Astrocyte (in vitro differentiated cells and primary cell): ENCODE data around the gene DLX1. TPM values are rescaled to one million over a fixed set of nuclear protein-coding genes. Genes with fewer than 3 reads are reported as not detected.

ENCODE experiments used
- DNase-seq: peaks from one replicate; pipeline ENCODE4 v3.0.0-alpha.2; 2010; ENCODE audit warnings: low read depth
- FAIRE-seq: peaks from 2 replicates; lab custom pipeline; 2011; peaks lifted over from hg19 to GRCh38; lab: Jason Lieb, UNC
- H2AFZ ChIP-seq: 2 replicates; pipeline ENCODE4 v1.6.0; 2012; ENCODE audit warnings: low read depth, low read length, inconsistent platforms
- H3K27ac ChIP-seq: 2 replicates; pipeline ENCODE4 v1.5.1; 2011; ENCODE audit warnings: low read depth, low read length, inconsistent platforms
- H3K27me3 ChIP-seq: 2 replicates; pipeline ENCODE4 v1.6.0; 2011; ENCODE audit warnings: low read length, inconsistent platforms; ENCODE audit not compliant: insufficient read depth
- H3K36me3 ChIP-seq: 2 replicates; pipeline ENCODE4 v1.5.1; 2011; ENCODE audit warnings: low read length, inconsistent platforms; ENCODE audit not compliant: insufficient read depth
- H3K4me1 ChIP-seq: 2 replicates; pipeline ENCODE4 v1.5.1; 2011; ENCODE audit warnings: low read length, inconsistent platforms; ENCODE audit not compliant: insufficient read depth
- H3K4me2 ChIP-seq: 2 replicates; pipeline ENCODE4 v1.6.0; 2012; ENCODE audit warnings: low read length, inconsistent platforms
- H3K4me3 ChIP-seq: 2 replicates; pipeline ENCODE4 v1.5.1; 2011; ENCODE audit warnings: low read depth, mild to moderate bottlenecking, low read length, inconsistent platforms; ENCODE audit not compliant: insufficient read depth
- H3K79me2 ChIP-seq: 2 replicates; pipeline ENCODE4 v1.6.0; 2012; ENCODE audit warnings: mild to moderate bottlenecking, low read length, inconsistent platforms; ENCODE audit not compliant: insufficient read depth
- H3K9ac ChIP-seq: 2 replicates; pipeline ENCODE4 v1.6.0; 2012; ENCODE audit warnings: mild to moderate bottlenecking, low read length, inconsistent platforms
- H3K9me3 ChIP-seq: 2 replicates; pipeline ENCODE4 v1.5.1; 2012; ENCODE audit warnings: low read depth, mild to moderate bottlenecking, low read length, inconsistent platforms; ENCODE audit not compliant: insufficient read depth
- H4K20me1 ChIP-seq: 2 replicates; pipeline ENCODE4 v1.6.0; 2012; ENCODE audit warnings: low read length, inconsistent platforms; ENCODE audit not compliant: insufficient read depth
- H3K27ac Mint-ChIP-seq: one replicate; pipeline ENCODE4 v1.8.0; 2021; ENCODE audit warnings: mild to moderate bottlenecking, mixed read lengths; ENCODE audit not compliant: unreplicated experiment
- H3K27me3 Mint-ChIP-seq: one replicate; pipeline ENCODE4 v1.8.0; 2021; ENCODE audit warnings: low read depth, mixed read lengths; ENCODE audit not compliant: unreplicated experiment
- H3K36me3 Mint-ChIP-seq: one replicate; pipeline ENCODE4 v1.8.0; 2021; ENCODE audit warnings: low read depth, mixed read lengths; ENCODE audit not compliant: unreplicated experiment
- H3K4me1 Mint-ChIP-seq: one replicate; pipeline ENCODE4 v1.8.0; 2021; ENCODE audit warnings: low read depth, mixed read lengths; ENCODE audit not compliant: unreplicated experiment
- H3K4me3 Mint-ChIP-seq: one replicate; pipeline ENCODE4 v1.8.0; 2021; ENCODE audit warnings: mild to moderate bottlenecking, moderate library complexity, mixed read lengths; ENCODE audit not compliant: unreplicated experiment
- H3K9me3 Mint-ChIP-seq: one replicate; pipeline ENCODE4 v1.8.0; 2021; ENCODE audit warnings: mild to moderate bottlenecking, mixed read lengths; ENCODE audit not compliant: unreplicated experiment
- EZH2 ChIP-seq: IDR thresholded peaks from 2 replicates; pipeline ENCODE4 v1.6.1; 2012; ENCODE audit warnings: mild to moderate bottlenecking, low read length, inconsistent platforms; ENCODE audit not compliant: insufficient read depth
- total RNA-seq: library from RNA; stranded (reverse); gene quantifications from 2 replicates; pipeline ENCODE4 v1.2.1, GENCODE V29; 2021
- TF ChIP-seq, protein P1 (sequence below): IDR thresholded peaks from 2 replicates; pipeline ENCODE4 v1.5.1; 2011; ENCODE audit warnings: low read depth, mild to moderate bottlenecking, inconsistent platforms, low read length, moderate library complexity; ENCODE audit not compliant: insufficient read depth

The DLX1 gene
- total RNA-seq, 1 donor from 2014 or later: 0.27 TPM

DNA sequence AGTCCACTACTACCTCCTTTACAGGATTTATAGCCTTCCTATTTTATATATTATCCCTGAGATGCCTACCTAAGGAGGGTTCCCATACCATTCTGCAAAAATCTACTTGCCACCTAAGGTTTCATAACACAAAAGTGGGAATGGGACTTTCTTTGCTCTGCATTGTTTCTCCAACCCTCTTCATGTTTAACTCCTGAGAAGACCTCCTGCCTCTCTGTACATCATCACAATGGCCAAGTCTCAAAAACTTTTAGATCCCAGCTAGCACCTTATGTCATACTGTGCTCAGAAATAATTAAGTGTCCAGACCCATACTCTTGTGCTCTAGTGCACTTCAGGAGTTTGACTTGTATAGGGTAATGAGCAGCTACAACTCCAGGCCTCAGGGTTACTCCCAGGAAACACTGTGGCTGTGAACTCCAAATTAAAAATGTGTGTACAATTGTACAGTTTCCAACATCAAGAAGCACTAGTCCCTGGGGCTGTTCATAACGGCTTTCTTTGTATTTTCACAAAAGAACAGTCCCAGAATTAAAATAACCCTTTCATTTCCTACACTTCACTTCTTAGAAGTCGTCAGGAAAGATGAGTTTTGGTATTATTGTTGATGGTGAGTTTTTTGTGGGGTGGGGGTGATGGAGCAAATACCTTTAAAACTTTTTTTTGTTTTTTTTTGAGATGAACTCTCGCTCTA lies 46.1 kb upstream of the DLX1 start:
- H3K4me1 Mint-ChIP-seq: no peaks in the 10 kb centered on the region
- no peaks in the 10 kb centered on the region for H3K79me2 ChIP-seq
- no peaks in the 10 kb centered on the region for H3K36me3 ChIP-seq
- FAIRE-seq (no peak), DNase-seq (no peak)
- no peak overlapping the region for H3K4me3 Mint-ChIP-seq
- H3K36me3 Mint-ChIP-seq: no peaks in the 10 kb centered on the region
- H3K4me2 ChIP-seq: no peak overlapping the region
- no peaks in the 10 kb centered on the region for H3K9me3 Mint-ChIP-seq
- H3K27me3 Mint-ChIP-seq: no peaks in the 10 kb centered on the region
- no peak overlapping the region for H2AFZ ChIP-seq
- H3K4me1 ChIP-seq: no peaks in the 10 kb centered on the region
- H3K9me3 ChIP-seq: no peaks in the 10 kb centered on the region
- H4K20me1 ChIP-seq: no peaks in the 10 kb centered on the region
- no peak overlapping the region for H3K9ac ChIP-seq
- H3K4me3 ChIP-seq: no peak overlapping the region
- H3K27me3 ChIP-seq: no peaks in the 10 kb centered on the region
- no peak for TF ChIP-seq EZH2
- TF ChIP-seq, protein P1, sequence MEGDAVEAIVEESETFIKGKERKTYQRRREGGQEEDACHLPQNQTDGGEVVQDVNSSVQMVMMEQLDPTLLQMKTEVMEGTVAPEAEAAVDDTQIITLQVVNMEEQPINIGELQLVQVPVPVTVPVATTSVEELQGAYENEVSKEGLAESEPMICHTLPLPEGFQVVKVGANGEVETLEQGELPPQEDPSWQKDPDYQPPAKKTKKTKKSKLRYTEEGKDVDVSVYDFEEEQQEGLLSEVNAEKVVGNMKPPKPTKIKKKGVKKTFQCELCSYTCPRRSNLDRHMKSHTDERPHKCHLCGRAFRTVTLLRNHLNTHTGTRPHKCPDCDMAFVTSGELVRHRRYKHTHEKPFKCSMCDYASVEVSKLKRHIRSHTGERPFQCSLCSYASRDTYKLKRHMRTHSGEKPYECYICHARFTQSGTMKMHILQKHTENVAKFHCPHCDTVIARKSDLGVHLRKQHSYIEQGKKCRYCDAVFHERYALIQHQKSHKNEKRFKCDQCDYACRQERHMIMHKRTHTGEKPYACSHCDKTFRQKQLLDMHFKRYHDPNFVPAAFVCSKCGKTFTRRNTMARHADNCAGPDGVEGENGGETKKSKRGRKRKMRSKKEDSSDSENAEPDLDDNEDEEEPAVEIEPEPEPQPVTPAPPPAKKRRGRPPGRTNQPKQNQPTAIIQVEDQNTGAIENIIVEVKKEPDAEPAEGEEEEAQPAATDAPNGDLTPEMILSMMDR: no peak
- H3K27ac Mint-ChIP-seq: no peak overlapping the region
- no peak overlapping the region for H3K27ac ChIP-seq

DNA sequence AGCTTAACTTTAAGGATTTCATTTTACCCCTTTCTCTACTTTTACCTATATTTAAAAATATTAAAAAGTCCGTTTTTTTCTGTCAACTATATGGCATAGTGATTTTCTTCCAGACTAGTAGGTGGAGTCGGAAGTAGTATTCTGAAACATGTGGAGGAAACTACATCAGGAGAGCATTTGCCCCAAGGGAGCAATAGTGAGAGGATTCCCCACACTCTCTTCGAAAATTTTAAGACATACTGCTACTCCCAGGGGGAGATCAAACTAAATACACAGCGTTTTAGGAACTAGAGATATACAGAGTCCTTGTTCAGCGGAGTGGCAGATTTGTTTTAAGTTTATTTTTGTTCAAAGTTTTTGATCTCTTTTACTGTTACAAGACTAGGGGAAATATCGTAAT lies 45.0 kb upstream of the DLX1 start:
- TF ChIP-seq EZH2: no peak
- TF ChIP-seq, protein P1: no peak

DNA sequence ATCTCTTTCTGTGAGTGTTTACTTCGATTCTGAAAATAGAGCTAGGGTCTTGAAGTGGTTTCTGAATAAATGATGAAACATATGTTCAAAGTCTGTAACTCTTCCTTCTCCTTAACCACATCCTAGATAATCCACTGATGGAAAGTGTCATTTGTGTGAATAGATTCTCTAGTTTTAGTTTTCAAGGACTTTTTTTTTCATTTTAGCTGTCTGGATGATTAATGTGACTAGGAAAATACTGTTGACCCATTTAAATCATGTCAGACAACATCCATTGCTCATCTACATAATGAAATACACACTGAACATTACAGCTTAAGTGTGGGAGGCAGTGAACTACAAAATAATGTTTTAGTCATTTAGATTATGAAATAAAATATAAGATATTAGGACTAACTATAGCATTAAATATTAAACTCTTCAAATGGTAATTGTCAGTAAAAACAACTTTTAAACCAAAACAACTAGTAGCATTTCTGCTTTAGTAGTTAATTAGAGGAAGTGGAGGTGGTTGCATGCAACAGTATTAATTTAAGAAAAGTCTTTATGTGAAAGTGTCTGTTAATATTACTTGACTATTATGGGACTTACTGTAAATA lies 39.1 kb upstream of the DLX1 start:
- Mint-ChIP-seq H3K27me3 (no peaks in the 10 kb centered on the region), H3K27ac (peak overlapping the region; percentile 51), H3K9me3 (no peaks in the 10 kb centered on the region), H3K36me3 (no peaks in the 10 kb centered on the region), H3K4me1 (peaks cover 7% of the 10 kb centered on the region), H3K4me3 (no peak overlapping the region)
- Histone ChIP-seq H3K9me3 (no peaks in the 10 kb centered on the region), H3K27me3 (no peaks in the 10 kb centered on the region), H3K36me3 (no peaks in the 10 kb centered on the region), H3K9ac (no peak overlapping the region), H3K4me2 (no peak overlapping the region), H3K4me1 (no peaks in the 10 kb centered on the region), H3K79me2 (no peaks in the 10 kb centered on the region), H3K4me3 (no peak overlapping the region), H2AFZ (no peak overlapping the region), H4K20me1 (no peaks in the 10 kb centered on the region), H3K27ac (no peak overlapping the region)
- no peak for FAIRE-seq
- DNase-seq: peak; percentile 45
- TF ChIP-seq EZH2: no peak
- TF ChIP-seq, protein P1: no peak

More for the DNA sequence above, 45.0 kb upstream of the DLX1 start:
- no peak for DNase-seq
- Histone ChIP-seq H3K36me3 (no peaks in the 10 kb centered on the region), H3K79me2 (no peaks in the 10 kb centered on the region), H4K20me1 (no peaks in the 10 kb centered on the region), H3K27me3 (no peaks in the 10 kb centered on the region), H2AFZ (no peak overlapping the region), H3K9me3 (no peaks in the 10 kb centered on the region), H3K4me1 (no peaks in the 10 kb centered on the region), H3K27ac (no peak overlapping the region), H3K4me3 (no peak overlapping the region), H3K9ac (no peak overlapping the region), H3K4me2 (no peak overlapping the region)
- no peaks in the 10 kb centered on the region for H3K9me3 Mint-ChIP-seq
- FAIRE-seq: no peak
- no peak overlapping the region for H3K4me3 Mint-ChIP-seq
- H3K27ac Mint-ChIP-seq: no peak overlapping the region
- H3K36me3 Mint-ChIP-seq: no peaks in the 10 kb centered on the region
- no peaks in the 10 kb centered on the region for H3K4me1 Mint-ChIP-seq
- no peaks in the 10 kb centered on the region for H3K27me3 Mint-ChIP-seq
